SU-DHL-6 (cell line): ENCODE measurements around the gene IGF2BP2.

Experiments used
- CTCF ChIP-seq: fragments of 200-600 bp; sonication (generic); IDR thresholded peaks from one replicate; pipeline ENCODE4 v1.5.1; 2017; ENCODE audit warnings: antibody characterized with exemption, mild to moderate bottlenecking, low read length, moderate library complexity; ENCODE audit not compliant: insufficient read depth, poor library complexity, severe bottlenecking
- EZH2phosphoT487 ChIP-seq: fragments of 200-600 bp; sonication (generic), shearing (Covaris generic); conservative IDR thresholded peaks from 2 replicates; pipeline ENCODE4 v1.6.1; 2018; ENCODE audit warnings: mild to moderate bottlenecking, antibody characterized with exemption, low read length, moderate library complexity, mixed read lengths

- TF ChIP-seq CTCF (no peak), EZH2phosphoT487 (no peak)
Observed at GRCh38 chr3:185637388-185637787, 187.5 kb downstream of the IGF2BP2 start.
